ENCODE results near the gene ABLIM2. TPM values are rescaled to one million over a fixed set of nuclear protein-coding genes. Genes with fewer than 3 reads are reported as not detected.

ABLIM2 gene
- total and polyA plus RNA-seq, 2 experiments from 2014 or later = 1.5 to 4.3 TPM

DNA sequence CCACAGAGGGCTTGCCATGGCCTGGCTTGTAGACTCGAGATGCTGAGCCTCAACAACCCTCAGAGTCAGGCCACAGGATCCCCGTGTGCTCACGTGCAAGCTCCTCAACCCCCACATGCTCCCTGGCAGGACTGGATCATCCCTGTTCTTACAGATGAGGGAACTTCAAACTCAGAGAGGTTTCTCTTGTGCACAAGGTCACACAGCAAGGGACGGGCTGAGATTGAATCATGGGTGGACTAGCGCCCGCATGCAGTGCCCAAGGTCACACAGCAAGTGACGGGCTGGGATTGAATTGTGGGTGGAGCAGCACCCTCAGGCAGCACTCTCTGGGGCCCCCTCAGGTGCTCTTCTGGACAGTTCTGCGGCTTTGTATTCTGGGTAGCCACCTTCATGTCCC, 158.4 kb downstream of the ABLIM2 start (continued):
- no peak for TF ChIP-seq ZNF462 (CRISPR knock-in tag; IDR thresholded peaks at IDR 0.05)
- TF ChIP-seq EZH2phosphoT487 (IDR thresholded peaks at IDR 0.05; ENCODE audit: unreplicated experiment) = no peak
- TF ChIP-seq STAT1 (IDR thresholded peaks at IDR 0.05; ENCODE audit: unreplicated experiment) = no peak
- TF ChIP-seq, protein P1, sequence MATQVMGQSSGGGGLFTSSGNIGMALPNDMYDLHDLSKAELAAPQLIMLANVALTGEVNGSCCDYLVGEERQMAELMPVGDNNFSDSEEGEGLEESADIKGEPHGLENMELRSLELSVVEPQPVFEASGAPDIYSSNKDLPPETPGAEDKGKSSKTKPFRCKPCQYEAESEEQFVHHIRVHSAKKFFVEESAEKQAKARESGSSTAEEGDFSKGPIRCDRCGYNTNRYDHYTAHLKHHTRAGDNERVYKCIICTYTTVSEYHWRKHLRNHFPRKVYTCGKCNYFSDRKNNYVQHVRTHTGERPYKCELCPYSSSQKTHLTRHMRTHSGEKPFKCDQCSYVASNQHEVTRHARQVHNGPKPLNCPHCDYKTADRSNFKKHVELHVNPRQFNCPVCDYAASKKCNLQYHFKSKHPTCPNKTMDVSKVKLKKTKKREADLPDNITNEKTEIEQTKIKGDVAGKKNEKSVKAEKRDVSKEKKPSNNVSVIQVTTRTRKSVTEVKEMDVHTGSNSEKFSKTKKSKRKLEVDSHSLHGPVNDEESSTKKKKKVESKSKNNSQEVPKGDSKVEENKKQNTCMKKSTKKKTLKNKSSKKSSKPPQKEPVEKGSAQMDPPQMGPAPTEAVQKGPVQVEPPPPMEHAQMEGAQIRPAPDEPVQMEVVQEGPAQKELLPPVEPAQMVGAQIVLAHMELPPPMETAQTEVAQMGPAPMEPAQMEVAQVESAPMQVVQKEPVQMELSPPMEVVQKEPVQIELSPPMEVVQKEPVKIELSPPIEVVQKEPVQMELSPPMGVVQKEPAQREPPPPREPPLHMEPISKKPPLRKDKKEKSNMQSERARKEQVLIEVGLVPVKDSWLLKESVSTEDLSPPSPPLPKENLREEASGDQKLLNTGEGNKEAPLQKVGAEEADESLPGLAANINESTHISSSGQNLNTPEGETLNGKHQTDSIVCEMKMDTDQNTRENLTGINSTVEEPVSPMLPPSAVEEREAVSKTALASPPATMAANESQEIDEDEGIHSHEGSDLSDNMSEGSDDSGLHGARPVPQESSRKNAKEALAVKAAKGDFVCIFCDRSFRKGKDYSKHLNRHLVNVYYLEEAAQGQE (IDR thresholded peaks at IDR 0.05; ENCODE audit: unreplicated experiment) = no peak
- TF ChIP-seq EZH2 (IDR thresholded peaks at IDR 0.05; ENCODE audit: low read depth, unreplicated experiment) = no peak

DNA sequence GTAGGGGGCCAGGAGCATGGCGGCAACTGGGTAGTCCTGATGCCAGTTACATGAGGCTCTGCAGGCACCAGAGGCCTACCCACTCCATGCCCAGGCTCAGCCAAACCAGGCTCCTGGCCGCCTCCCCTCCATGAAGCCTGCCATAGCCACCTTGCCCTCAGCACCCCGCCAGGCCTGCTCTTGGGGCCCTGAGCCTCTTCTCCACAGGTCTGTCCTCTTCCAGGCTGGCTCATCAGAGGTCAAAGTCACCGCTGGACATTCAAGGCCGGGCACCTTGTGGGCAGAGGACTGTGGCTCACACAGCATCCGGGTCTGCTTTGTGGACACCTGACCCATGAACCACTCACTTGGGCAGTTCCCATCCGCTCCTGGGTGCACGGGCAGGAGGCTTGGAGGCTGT, 158.9 kb downstream of the ABLIM2 start:
- no peak overlapping the region for H3K4me3 Mint-ChIP-seq
- Histone ChIP-seq H3K4me2 (no peak overlapping the region), H3K9me2 (ENCODE audit: insufficient read depth) (no peaks in the 10 kb centered on the region), H3K4me1 (ENCODE audit: insufficient read depth) (no peaks in the 10 kb centered on the region), H4K20me1 (replicated peaks; ENCODE audit: insufficient read depth) (no peaks in the 10 kb centered on the region), H3K79me2 (replicated peaks; ENCODE audit: insufficient read depth) (no peaks in the 10 kb centered on the region), H3K4me3 (no peak overlapping the region), H2AFZ (no peak overlapping the region), H3K27me3 (ENCODE audit: insufficient read depth) (no peaks in the 10 kb centered on the region), H3F3A (replicated peaks; ENCODE audit: low read depth) (no peaks in the 10 kb centered on the region), H3K36me3 (ENCODE audit: insufficient read depth) (no peaks in the 10 kb centered on the region), H3K27ac (ENCODE audit: low read depth) (no peak overlapping the region)
- no peak overlapping the region for H3K27ac Mint-ChIP-seq
- no peaks in the 10 kb centered on the region for H3K9me3 Mint-ChIP-seq
- no peaks in the 10 kb centered on the region; the same call in 2 of the 3 replicates for H3K36me3 Mint-ChIP-seq (ENCODE audit: low read depth)
- DNase-seq (ENCODE audit: low spot score) (no peak), ATAC-seq (no peak)
- peaks cover 9% of the 10 kb centered on the region for H3K4me1 Mint-ChIP-seq
- H3K27me3 Mint-ChIP-seq (ENCODE audit: insufficient read depth, low read depth, poor library complexity) = peaks cover 10% of the 10 kb centered on the region
- TF ChIP-seq JUNB (IDR thresholded peaks at IDR 0.05; ENCODE audit: unreplicated experiment) = no peak
- TF ChIP-seq, protein P2, sequence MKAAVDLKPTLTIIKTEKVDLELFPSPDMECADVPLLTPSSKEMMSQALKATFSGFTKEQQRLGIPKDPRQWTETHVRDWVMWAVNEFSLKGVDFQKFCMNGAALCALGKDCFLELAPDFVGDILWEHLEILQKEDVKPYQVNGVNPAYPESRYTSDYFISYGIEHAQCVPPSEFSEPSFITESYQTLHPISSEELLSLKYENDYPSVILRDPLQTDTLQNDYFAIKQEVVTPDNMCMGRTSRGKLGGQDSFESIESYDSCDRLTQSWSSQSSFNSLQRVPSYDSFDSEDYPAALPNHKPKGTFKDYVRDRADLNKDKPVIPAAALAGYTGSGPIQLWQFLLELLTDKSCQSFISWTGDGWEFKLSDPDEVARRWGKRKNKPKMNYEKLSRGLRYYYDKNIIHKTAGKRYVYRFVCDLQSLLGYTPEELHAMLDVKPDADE (IDR thresholded peaks at IDR 0.05) = no peak
- TF ChIP-seq, protein P3, sequence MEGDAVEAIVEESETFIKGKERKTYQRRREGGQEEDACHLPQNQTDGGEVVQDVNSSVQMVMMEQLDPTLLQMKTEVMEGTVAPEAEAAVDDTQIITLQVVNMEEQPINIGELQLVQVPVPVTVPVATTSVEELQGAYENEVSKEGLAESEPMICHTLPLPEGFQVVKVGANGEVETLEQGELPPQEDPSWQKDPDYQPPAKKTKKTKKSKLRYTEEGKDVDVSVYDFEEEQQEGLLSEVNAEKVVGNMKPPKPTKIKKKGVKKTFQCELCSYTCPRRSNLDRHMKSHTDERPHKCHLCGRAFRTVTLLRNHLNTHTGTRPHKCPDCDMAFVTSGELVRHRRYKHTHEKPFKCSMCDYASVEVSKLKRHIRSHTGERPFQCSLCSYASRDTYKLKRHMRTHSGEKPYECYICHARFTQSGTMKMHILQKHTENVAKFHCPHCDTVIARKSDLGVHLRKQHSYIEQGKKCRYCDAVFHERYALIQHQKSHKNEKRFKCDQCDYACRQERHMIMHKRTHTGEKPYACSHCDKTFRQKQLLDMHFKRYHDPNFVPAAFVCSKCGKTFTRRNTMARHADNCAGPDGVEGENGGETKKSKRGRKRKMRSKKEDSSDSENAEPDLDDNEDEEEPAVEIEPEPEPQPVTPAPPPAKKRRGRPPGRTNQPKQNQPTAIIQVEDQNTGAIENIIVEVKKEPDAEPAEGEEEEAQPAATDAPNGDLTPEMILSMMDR (conservative IDR thresholded peaks at IDR 0.05; ENCODE audit: low read depth in 2 of 2) = no peak
- no peak for TF ChIP-seq ZNF331 (CRISPR knock-in tag; IDR thresholded peaks at IDR 0.05; ENCODE audit: low read depth)
- no peak for TF ChIP-seq POLR2AphosphoS5 (IDR thresholded peaks at IDR 0.05; ENCODE audit: low read depth)
